Measurements from ENCODE around the gene CNTNAP2. TPM values are rescaled to one million over a fixed set of nuclear protein-coding genes. Genes with fewer than 3 reads are reported as not detected.
A peak's percentile ranks its signal among the peaks of the same experiment; 100 is the strongest.

The CNTNAP2 gene
- total RNA-seq, 1 experiment from 2014 or later, result 64.5 TPM

DNA sequence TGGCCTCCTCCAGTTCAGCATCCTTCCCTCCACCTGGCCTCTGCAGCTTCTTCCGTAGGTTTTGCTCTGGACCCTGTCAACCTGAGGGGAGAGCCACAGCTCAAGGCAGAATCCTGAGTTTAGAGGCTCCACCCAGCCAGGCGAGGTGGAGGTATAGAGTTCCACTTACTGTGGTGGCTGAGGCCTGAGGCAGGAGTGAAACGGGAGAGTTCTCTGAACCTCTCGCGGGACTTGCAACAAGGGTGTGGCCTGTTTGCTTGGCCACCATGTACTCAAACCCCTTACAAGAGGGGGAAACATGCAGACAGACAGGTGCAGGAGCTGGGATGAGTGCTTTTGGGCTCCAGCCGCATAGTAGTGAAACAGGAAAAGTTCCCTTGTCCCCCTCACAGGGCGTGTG, 2320.0 kb downstream of the CNTNAP2 start:
- H3K4me2 ChIP-seq (ENCODE audit: insufficient read depth, insufficient read length, low read length), result no peak overlapping the region
- no peak overlapping the region for H2BK20ac ChIP-seq (ENCODE audit: low read depth, low read length, poor library complexity, severe bottlenecking)
- H3K4me1 Mint-ChIP-seq, result peaks cover 13 to 14% of the 10 kb centered on the region in 2 experiments
- no peak overlapping the region for H4K91ac ChIP-seq (ENCODE audit: insufficient read length, low read depth, low read length)
- no peak overlapping the region for H2AFZ ChIP-seq (ENCODE audit: low read length)
- H3K14ac ChIP-seq (ENCODE audit: insufficient read depth, low read length), result no peak overlapping the region; the same call in 1 of the 2 replicates
- H3K23ac ChIP-seq (ENCODE audit: insufficient read length, low read depth, low read length), result no peak overlapping the region
- no peak overlapping the region for H2AK5ac ChIP-seq (ENCODE audit: insufficient read length, low read length)
- no peak overlapping the region for H2BK5ac ChIP-seq (ENCODE audit: insufficient read length, low read length)
- H3K4me3 Mint-ChIP-seq, result no peak overlapping the region
- no peak overlapping the region for H2BK15ac ChIP-seq (ENCODE audit: low read depth, low read length)
- H2BK12ac ChIP-seq (ENCODE audit: insufficient read length, low read depth, low read length), result no peak overlapping the region
- H3K79me1 ChIP-seq (ENCODE audit: insufficient read depth, low read depth, low read length, poor library complexity, severe bottlenecking), result no peaks in the 10 kb centered on the region
- TF ChIP-seq, protein P1, sequence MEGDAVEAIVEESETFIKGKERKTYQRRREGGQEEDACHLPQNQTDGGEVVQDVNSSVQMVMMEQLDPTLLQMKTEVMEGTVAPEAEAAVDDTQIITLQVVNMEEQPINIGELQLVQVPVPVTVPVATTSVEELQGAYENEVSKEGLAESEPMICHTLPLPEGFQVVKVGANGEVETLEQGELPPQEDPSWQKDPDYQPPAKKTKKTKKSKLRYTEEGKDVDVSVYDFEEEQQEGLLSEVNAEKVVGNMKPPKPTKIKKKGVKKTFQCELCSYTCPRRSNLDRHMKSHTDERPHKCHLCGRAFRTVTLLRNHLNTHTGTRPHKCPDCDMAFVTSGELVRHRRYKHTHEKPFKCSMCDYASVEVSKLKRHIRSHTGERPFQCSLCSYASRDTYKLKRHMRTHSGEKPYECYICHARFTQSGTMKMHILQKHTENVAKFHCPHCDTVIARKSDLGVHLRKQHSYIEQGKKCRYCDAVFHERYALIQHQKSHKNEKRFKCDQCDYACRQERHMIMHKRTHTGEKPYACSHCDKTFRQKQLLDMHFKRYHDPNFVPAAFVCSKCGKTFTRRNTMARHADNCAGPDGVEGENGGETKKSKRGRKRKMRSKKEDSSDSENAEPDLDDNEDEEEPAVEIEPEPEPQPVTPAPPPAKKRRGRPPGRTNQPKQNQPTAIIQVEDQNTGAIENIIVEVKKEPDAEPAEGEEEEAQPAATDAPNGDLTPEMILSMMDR (conservative IDR thresholded peaks at IDR 0.05), result no peak
- H3K4ac ChIP-seq (ENCODE audit: low read depth, low read length), result no peak overlapping the region
- H3K27ac ChIP-seq (ENCODE audit: insufficient read length, low read depth, low read length), result no peak overlapping the region
- no peak for DNase-seq
- no peaks in the 10 kb centered on the region for H3K23me2 ChIP-seq (ENCODE audit: insufficient read length, low read depth, low read length, poor library complexity, severe bottlenecking)
- H3K36me3 Mint-ChIP-seq (ENCODE audit: insufficient read depth in 1 of 3, low read depth in 3 of 3), result no peaks in the 10 kb centered on the region; a peak in 1 of 7 replicates
- H3K9me3 Mint-ChIP-seq, result no peaks in the 10 kb centered on the region; a peak in 1 of 5 replicates
- H3K79me2 ChIP-seq (ENCODE audit: insufficient read depth, low read length), result no peaks in the 10 kb centered on the region
- H3K27me3 ChIP-seq (ENCODE audit: insufficient read depth, low read length), result no peaks in the 10 kb centered on the region
- no peak overlapping the region for H3K56ac ChIP-seq (ENCODE audit: insufficient read length, low read depth, low read length)
- H4K20me1 ChIP-seq (ENCODE audit: control insufficient read depth, insufficient read depth, insufficient read length), result no peaks in the 10 kb centered on the region
- H2BK120ac ChIP-seq (ENCODE audit: low read depth, low read length, poor library complexity, severe bottlenecking), result no peak overlapping the region
- H3K9ac ChIP-seq (ENCODE audit: extremely low read depth, insufficient read length, low read length), result no peak overlapping the region
- no peak overlapping the region for H3K18ac ChIP-seq (ENCODE audit: insufficient read length, low read depth, low read length)
- no peaks in the 10 kb centered on the region for H3K4me1 ChIP-seq (ENCODE audit: insufficient read depth, low read length)
- H3K9me3 ChIP-seq (ENCODE audit: control insufficient read depth, low read depth, low read length), result no peaks in the 10 kb centered on the region
- no CpG with 5 or more reads among the region's 7 CpGs for WGBS (ENCODE audit: extremely low coverage, insufficient read length, low lambda C conversion rate)
- peaks cover 13% of the 10 kb centered on the region for H3K27me3 Mint-ChIP-seq (ENCODE audit: low read depth)
- peak overlapping the region in 1 of 3 experiments; percentile 39; a peak in 1 of 7 replicates for H3K27ac Mint-ChIP-seq
- H4K8ac ChIP-seq (replicated peaks; ENCODE audit: insufficient read length, low read depth, low read length), result no peak overlapping the region
- no peak overlapping the region for H4K5ac ChIP-seq (ENCODE audit: insufficient read length, low read depth, low read length)
- no peak overlapping the region for H3T11ph ChIP-seq (ENCODE audit: low read length)
